ENCODE data around the gene PODNL1.

GRCh38 chr19:13954185-13954584 is 16.0 kb upstream of the PODNL1 start:
- TF ChIP-seq ZNF140 (tag by site-specific recombination; IDR thresholded peaks at IDR 0.05) (no peak), ZBTB1 (tag by site-specific recombination; IDR thresholded peaks at IDR 0.05) (no peak), ZNF324 (tag by site-specific recombination; IDR thresholded peaks at IDR 0.05) (no peak), RBAK (tag by site-specific recombination; IDR thresholded peaks at IDR 0.05) (no peak), ZNF292 (tag by site-specific recombination; IDR thresholded peaks at IDR 0.05; ENCODE audit: borderline replicate concordance, low read depth) (no peak), ZNF768 (tag by site-specific recombination; IDR thresholded peaks at IDR 0.05) (no peak), ZNF658 (tag by site-specific recombination; IDR thresholded peaks at IDR 0.05) (no peak), YY1 (tag by site-specific recombination; IDR thresholded peaks at IDR 0.05) (no peak), ZNF174 (tag by site-specific recombination; IDR thresholded peaks at IDR 0.05) (no peak), KLF17 (tag by site-specific recombination; IDR thresholded peaks at IDR 0.05) (no peak), GLIS1 (tag by site-specific recombination; IDR thresholded peaks at IDR 0.05) (no peak), ZNF354C (tag by site-specific recombination; IDR thresholded peaks at IDR 0.05; ENCODE audit: borderline replicate concordance, low read depth) (no peak)
- TF ChIP-seq, protein P1, sequence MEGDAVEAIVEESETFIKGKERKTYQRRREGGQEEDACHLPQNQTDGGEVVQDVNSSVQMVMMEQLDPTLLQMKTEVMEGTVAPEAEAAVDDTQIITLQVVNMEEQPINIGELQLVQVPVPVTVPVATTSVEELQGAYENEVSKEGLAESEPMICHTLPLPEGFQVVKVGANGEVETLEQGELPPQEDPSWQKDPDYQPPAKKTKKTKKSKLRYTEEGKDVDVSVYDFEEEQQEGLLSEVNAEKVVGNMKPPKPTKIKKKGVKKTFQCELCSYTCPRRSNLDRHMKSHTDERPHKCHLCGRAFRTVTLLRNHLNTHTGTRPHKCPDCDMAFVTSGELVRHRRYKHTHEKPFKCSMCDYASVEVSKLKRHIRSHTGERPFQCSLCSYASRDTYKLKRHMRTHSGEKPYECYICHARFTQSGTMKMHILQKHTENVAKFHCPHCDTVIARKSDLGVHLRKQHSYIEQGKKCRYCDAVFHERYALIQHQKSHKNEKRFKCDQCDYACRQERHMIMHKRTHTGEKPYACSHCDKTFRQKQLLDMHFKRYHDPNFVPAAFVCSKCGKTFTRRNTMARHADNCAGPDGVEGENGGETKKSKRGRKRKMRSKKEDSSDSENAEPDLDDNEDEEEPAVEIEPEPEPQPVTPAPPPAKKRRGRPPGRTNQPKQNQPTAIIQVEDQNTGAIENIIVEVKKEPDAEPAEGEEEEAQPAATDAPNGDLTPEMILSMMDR (tag by site-specific recombination; IDR thresholded peaks at IDR 0.05) = no peak

Measured in HEK293 (cell line).